ENCODE measurements around the gene PAH. TPM values are rescaled to one million over a fixed set of nuclear protein-coding genes. Genes with fewer than 3 reads are reported as not detected.
A peak's percentile ranks its signal among the peaks of the same experiment; 100 is the strongest.

PAH gene
- total RNA-seq, 1 experiment from 2014 or later, result not detected

- BruUV-seq (replicated peaks), result no TSS peak
- Mint-ChIP-seq H3K36me3 (ENCODE audit: insufficient read depth, unreplicated experiment) (no peaks in the 10 kb centered on the region), H3K9me3 (ENCODE audit: unreplicated experiment) (no peaks in the 10 kb centered on the region), H3K4me3 (ENCODE audit: unreplicated experiment) (no peak overlapping the region), H3K4me1 (ENCODE audit: insufficient read depth, unreplicated experiment) (no peaks in the 10 kb centered on the region), H3K27ac (ENCODE audit: low read depth, unreplicated experiment) (no peak overlapping the region), H3K27me3 (ENCODE audit: insufficient read depth, unreplicated experiment) (peaks cover 26% of the 10 kb centered on the region)
- ChIA-PET CTCF (interaction anchor here (1.1 to 2.3 kb wide), 3 partner anchors 10 to 660 kb away, joined by 3 to 15 read pairs (median 7); no protein-coding TSS in a partner anchor), POLR2A (no interaction called here)
- no peak for TF ChIP-seq CTCF (IDR thresholded peaks at IDR 0.05; ENCODE audit: unreplicated experiment)
- DNase-seq (ENCODE audit: unreplicated experiment), result no peak
- intact Hi-C loops (cut with micrococcal nuclease), result no loop called here
These were observed 28.5 kb downstream of the PAH start for GRCh38 chr12:102888511-102888910.

DNA sequence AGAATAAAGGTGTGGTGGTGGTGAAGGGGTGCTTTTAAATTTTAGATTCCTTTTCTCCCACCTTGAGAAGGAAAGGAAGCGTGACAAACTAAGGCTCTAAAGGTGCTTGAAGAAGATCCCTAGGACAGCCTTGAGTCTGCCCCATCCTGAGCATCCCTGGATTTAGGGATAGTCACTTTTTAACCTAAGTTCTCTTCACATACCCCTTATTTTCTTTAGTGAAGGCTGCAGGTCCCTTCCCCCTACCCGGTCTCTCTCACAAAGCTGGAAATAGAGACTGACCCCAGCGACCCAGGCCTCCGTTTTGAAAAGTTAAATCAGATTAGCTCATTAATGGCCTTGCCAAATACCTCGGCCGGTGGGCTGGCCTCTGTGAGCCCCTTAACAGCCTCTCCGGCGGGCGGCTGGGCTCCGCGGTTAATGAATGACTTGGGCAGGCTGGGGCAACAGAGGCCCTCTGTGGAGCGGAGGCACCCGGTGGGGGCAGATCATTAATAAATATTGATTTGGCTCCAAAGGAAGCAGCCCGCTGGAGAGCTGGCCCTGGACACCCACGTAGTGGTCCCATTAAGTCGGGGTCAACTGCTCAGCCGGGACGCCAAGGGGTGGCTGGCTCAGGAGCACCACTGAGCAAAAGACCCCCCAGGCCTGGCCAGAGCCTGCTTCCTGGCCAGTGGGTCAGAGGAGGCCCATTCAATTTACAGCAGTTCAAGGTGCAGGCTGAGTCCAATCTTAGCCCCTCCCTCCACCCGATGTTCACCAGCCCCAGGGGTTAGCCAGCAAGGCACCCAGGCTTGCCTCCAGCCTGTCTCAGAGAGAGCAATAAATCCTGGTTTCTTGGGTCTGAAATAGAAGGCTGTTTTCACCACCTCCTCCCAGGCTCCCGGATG is 31.8 kb downstream of the PAH start:
- no peaks in the 10 kb centered on the region for H3K4me1 Mint-ChIP-seq (ENCODE audit: insufficient read depth, unreplicated experiment)
- intact Hi-C loops (cut with micrococcal nuclease), result no loop called here
- H3K9me3 Mint-ChIP-seq (ENCODE audit: unreplicated experiment), result no peaks in the 10 kb centered on the region
- no TSS peak for BruUV-seq (replicated peaks)
- H3K27me3 Mint-ChIP-seq (ENCODE audit: insufficient read depth, unreplicated experiment), result peaks cover 54% of the 10 kb centered on the region
- POLR2A ChIA-PET, result no interaction called here
- CTCF ChIA-PET, result interaction anchor here (0.6 to 1.6 kb wide), 10 partner anchors 13 to 940 kb away, joined by 3 to 5 read pairs (median 4); no protein-coding TSS in a partner anchor
- H3K4me3 Mint-ChIP-seq (ENCODE audit: unreplicated experiment), result no peak overlapping the region
- TF ChIP-seq CTCF (IDR thresholded peaks at IDR 0.05; ENCODE audit: unreplicated experiment), result no peak
- no peaks in the 10 kb centered on the region for H3K36me3 Mint-ChIP-seq (ENCODE audit: insufficient read depth, unreplicated experiment)
- H3K27ac Mint-ChIP-seq (ENCODE audit: low read depth, unreplicated experiment), result no peak overlapping the region
- no peak for DNase-seq (ENCODE audit: unreplicated experiment)

- peak; percentile 84 for TF ChIP-seq CTCF (IDR thresholded peaks at IDR 0.05; ENCODE audit: unreplicated experiment)
- Mint-ChIP-seq H3K36me3 (ENCODE audit: insufficient read depth, unreplicated experiment) (no peaks in the 10 kb centered on the region), H3K27me3 (ENCODE audit: insufficient read depth, unreplicated experiment) (peaks cover 47% of the 10 kb centered on the region), H3K9me3 (ENCODE audit: unreplicated experiment) (no peaks in the 10 kb centered on the region), H3K4me1 (ENCODE audit: insufficient read depth, unreplicated experiment) (peaks cover 6% of the 10 kb centered on the region), H3K4me3 (ENCODE audit: unreplicated experiment) (no peak overlapping the region), H3K27ac (ENCODE audit: low read depth, unreplicated experiment) (no peak overlapping the region)
- BruUV-seq (replicated peaks), result no TSS peak
- peak; percentile 60 for DNase-seq (ENCODE audit: unreplicated experiment)
- ChIA-PET POLR2A (interaction anchor here (0.6 to 0.9 kb wide), 2 partner anchors 29 to 1068 kb away, joined by 3 read pairs; no protein-coding TSS in a partner anchor), CTCF (interaction anchor here (0.6 to 6.0 kb wide), 74 partner anchors 9 to 1717 kb away, joined by 3 to 169 read pairs (median 4); partner anchors contain the start of gene C12orf42)
- intact Hi-C loops (cut with micrococcal nuclease), result loop anchor here (1.0 kb wide), 1 partner anchor 665 kb away; no protein-coding TSS in a partner anchor
These were observed 33.7 kb downstream of the PAH start for GRCh38 chr12:102883204-102883799.

GRCh38 chr12:102880783-102881182 is 36.3 kb downstream of the PAH start:
- H3K27me3 Mint-ChIP-seq (ENCODE audit: insufficient read depth, unreplicated experiment), result peaks cover 36% of the 10 kb centered on the region
- BruUV-seq (replicated peaks), result no TSS peak
- ChIA-PET POLR2A (no interaction called here), CTCF (interaction anchor here (0.6 to 6.0 kb wide), 3 partner anchors 668 to 963 kb away, joined by 3 to 169 read pairs (median 6); no protein-coding TSS in a partner anchor)
- no peaks in the 10 kb centered on the region for H3K9me3 Mint-ChIP-seq (ENCODE audit: unreplicated experiment)
- intact Hi-C loops (cut with micrococcal nuclease), result no loop called here
- TF ChIP-seq CTCF (IDR thresholded peaks at IDR 0.05; ENCODE audit: unreplicated experiment), result no peak
- H3K27ac Mint-ChIP-seq (ENCODE audit: low read depth, unreplicated experiment), result no peak overlapping the region
- no peak overlapping the region for H3K4me3 Mint-ChIP-seq (ENCODE audit: unreplicated experiment)
- DNase-seq (ENCODE audit: unreplicated experiment), result no peak
- peaks cover 6% of the 10 kb centered on the region for H3K4me1 Mint-ChIP-seq (ENCODE audit: insufficient read depth, unreplicated experiment)
- no peaks in the 10 kb centered on the region for H3K36me3 Mint-ChIP-seq (ENCODE audit: insufficient read depth, unreplicated experiment)
